SK-N-MC (cell line): Measurements from ENCODE around the gene HMGCS1.

Experiments
- EZH2 ChIP-seq: fragments of 200-600 bp; sonication (generic); IDR thresholded peaks from one replicate; pipeline ENCODE4 v1.6.1; 2017; ENCODE audit warnings: antibody characterized with exemption
- FOXP2 ChIP-seq: optimal IDR thresholded peaks from 2 replicates; pipeline ENCODE3; 2011; ENCODE audit warnings: mild to moderate bottlenecking, moderate library complexity; ENCODE audit not compliant: insufficient read depth; ENCODE audit errors: extremely low read length, control extremely low read depth
- POLR2AphosphoS5 ChIP-seq: IDR thresholded peaks from 2 replicates; pipeline ENCODE4 v1.6.1; 2012; ENCODE audit warnings: mild to moderate bottlenecking, low read depth, low read length, borderline replicate concordance

- TF ChIP-seq POLR2AphosphoS5, result no peak
- no peak for TF ChIP-seq EZH2
- no peak for TF ChIP-seq FOXP2
Measured at GRCh38 chr5:43295202-43295601, 18.0 kb downstream of the HMGCS1 start.
